ENCODE measurements around the gene CD4.
A peak's percentile ranks its signal among the peaks of the same experiment; 100 is the strongest.

The CD4 gene

GRCh38 chr12:6766651-6767349 lies 22.5 kb upstream of the CD4 start:
- Histone ChIP-seq H3K18ac (ENCODE audit: low read length) (peak overlapping the region; percentile 98), H3K36me3 (ENCODE audit: control insufficient read depth, insufficient read depth, low read length) (peaks cover 5% of the 10 kb centered on the region), H3K79me2 (ENCODE audit: control insufficient read depth, insufficient read depth, low read length) (peaks cover 19% of the 10 kb centered on the region), H3K9ac (ENCODE audit: low read length) (peak overlapping the region; percentile 99), H4K5ac (ENCODE audit: low read length) (no peak overlapping the region), H3K27ac (ENCODE audit: low read depth, low read length) (peak overlapping the region; percentile 90), H2BK120ac (ENCODE audit: low read depth, low read length) (peak overlapping the region; percentile 88), H3K79me1 (ENCODE audit: low read length) (peaks cover 11% of the 10 kb centered on the region), H4K8ac (ENCODE audit: low read depth, low read length) (no peak overlapping the region), H3K56ac (ENCODE audit: low read length) (peak overlapping the region; percentile 99), H3K23ac (ENCODE audit: low read length) (peak overlapping the region; percentile 97), H3K4ac (ENCODE audit: low read depth, low read length) (peak overlapping the region; percentile 97), H2AK5ac (ENCODE audit: low read length) (no peak overlapping the region), H2BK15ac (replicated peaks; ENCODE audit: low read depth) (no peak overlapping the region), H3K4me2 (ENCODE audit: low read length) (peak overlapping the region; percentile 61), H2BK5ac (ENCODE audit: low read length) (no peak overlapping the region), H3K27me3 (ENCODE audit: insufficient read depth, low read length, poor library complexity) (no peaks in the 10 kb centered on the region), H3K4me3 (ENCODE audit: low read length) (peak overlapping the region; percentile 96), H3K4me1 (ENCODE audit: control insufficient read depth, low read depth, low read length) (peaks cover 19% of the 10 kb centered on the region)
- DNase-seq: peak; percentile 80
- WGBS (ENCODE audit: extremely low coverage, insufficient coverage, low lambda C conversion rate): no CpG with 5 or more reads among the region's 88 CpGs

- Histone ChIP-seq H3K79me2 (ENCODE audit: control insufficient read depth, insufficient read depth, low read length) (peaks cover 19% of the 10 kb centered on the region), H3K4me2 (ENCODE audit: low read length) (peak overlapping the region; percentile 99), H2BK5ac (ENCODE audit: low read length) (peak overlapping the region; percentile 65), H4K5ac (ENCODE audit: low read length) (no peak overlapping the region), H3K56ac (ENCODE audit: low read length) (peak overlapping the region; percentile 99), H3K9ac (ENCODE audit: low read length) (peak overlapping the region; percentile 99), H3K23ac (ENCODE audit: low read length) (peak overlapping the region; percentile 100), H2AK5ac (ENCODE audit: low read length) (peak overlapping the region; percentile 98), H3K18ac (ENCODE audit: low read length) (peak overlapping the region; percentile 98), H2BK120ac (ENCODE audit: low read depth, low read length) (no peak overlapping the region), H3K27ac (ENCODE audit: low read depth, low read length) (peak overlapping the region; percentile 90), H2BK15ac (replicated peaks; ENCODE audit: low read depth) (no peak overlapping the region), H3K79me1 (ENCODE audit: low read length) (peaks cover 11% of the 10 kb centered on the region), H3K36me3 (ENCODE audit: control insufficient read depth, insufficient read depth, low read length) (peaks cover 5% of the 10 kb centered on the region), H3K4ac (ENCODE audit: low read depth, low read length) (no peak overlapping the region), H3K27me3 (ENCODE audit: insufficient read depth, low read length, poor library complexity) (no peaks in the 10 kb centered on the region), H3K4me3 (ENCODE audit: low read length) (peak overlapping the region; percentile 97), H3K4me1 (ENCODE audit: control insufficient read depth, low read depth, low read length) (peaks cover 21% of the 10 kb centered on the region), H4K8ac (ENCODE audit: low read depth, low read length) (no peak overlapping the region)
- WGBS (ENCODE audit: extremely low coverage, insufficient coverage, low lambda C conversion rate): no CpG with 5 or more reads among the region's 44 CpGs
- no peak for DNase-seq
Measured at GRCh38 chr12:6767353-6768319, 21.7 kb upstream of the CD4 start.

GRCh38 chr12:6768437-6768914 lies 20.9 kb upstream of the CD4 start:
- H3K9ac ChIP-seq (ENCODE audit: low read length): peak overlapping the region; percentile 99
- H3K36me3 ChIP-seq (ENCODE audit: control insufficient read depth, insufficient read depth, low read length): peaks cover 5% of the 10 kb centered on the region
- H3K23ac ChIP-seq (ENCODE audit: low read length): no peak overlapping the region
- H3K4ac ChIP-seq (ENCODE audit: low read depth, low read length): no peak overlapping the region
- H2BK120ac ChIP-seq (ENCODE audit: low read depth, low read length): no peak overlapping the region
- no peak overlapping the region for H2BK15ac ChIP-seq (replicated peaks; ENCODE audit: low read depth)
- peaks cover 17% of the 10 kb centered on the region for H3K4me1 ChIP-seq (ENCODE audit: control insufficient read depth, low read depth, low read length)
- H4K8ac ChIP-seq (ENCODE audit: low read depth, low read length): no peak overlapping the region
- peak overlapping the region; percentile 99 for H3K4me2 ChIP-seq (ENCODE audit: low read length)
- peaks cover 19% of the 10 kb centered on the region for H3K79me2 ChIP-seq (ENCODE audit: control insufficient read depth, insufficient read depth, low read length)
- H3K79me1 ChIP-seq (ENCODE audit: low read length): peaks cover 11% of the 10 kb centered on the region
- peaks cover 4% of the 10 kb centered on the region for H3K27me3 ChIP-seq (ENCODE audit: insufficient read depth, low read length, poor library complexity)
- H3K4me3 ChIP-seq (ENCODE audit: low read length): peak overlapping the region; percentile 97
- H2AK5ac ChIP-seq (ENCODE audit: low read length): peak overlapping the region; percentile 79
- H2BK5ac ChIP-seq (ENCODE audit: low read length): no peak overlapping the region
- H4K5ac ChIP-seq (ENCODE audit: low read length): no peak overlapping the region
- peak overlapping the region; percentile 99 for H3K56ac ChIP-seq (ENCODE audit: low read length)
- no peak overlapping the region for H3K18ac ChIP-seq (ENCODE audit: low read length)
- no CpG with 5 or more reads among the region's 6 CpGs for WGBS (ENCODE audit: extremely low coverage, insufficient coverage, low lambda C conversion rate)
- H3K27ac ChIP-seq (ENCODE audit: low read depth, low read length): peak overlapping the region; percentile 15
- no peak for DNase-seq

GRCh38 chr12:6768990-6769389 lies 20.3 kb upstream of the CD4 start:
- Histone ChIP-seq H2BK15ac (replicated peaks; ENCODE audit: low read depth) (no peak overlapping the region), H2BK120ac (ENCODE audit: low read depth, low read length) (no peak overlapping the region), H3K79me2 (ENCODE audit: control insufficient read depth, insufficient read depth, low read length) (peaks cover 19% of the 10 kb centered on the region), H4K8ac (ENCODE audit: low read depth, low read length) (no peak overlapping the region), H3K27ac (ENCODE audit: low read depth, low read length) (peak overlapping the region; percentile 10), H3K56ac (ENCODE audit: low read length) (peak overlapping the region; percentile 99), H3K4me2 (ENCODE audit: low read length) (peak overlapping the region; percentile 99), H3K18ac (ENCODE audit: low read length) (no peak overlapping the region), H3K79me1 (ENCODE audit: low read length) (peaks cover 11% of the 10 kb centered on the region), H3K4me3 (ENCODE audit: low read length) (no peak overlapping the region), H3K9ac (ENCODE audit: low read length) (peak overlapping the region; percentile 99), H3K4me1 (ENCODE audit: control insufficient read depth, low read depth, low read length) (peaks cover 13% of the 10 kb centered on the region), H2BK5ac (ENCODE audit: low read length) (no peak overlapping the region), H3K23ac (ENCODE audit: low read length) (no peak overlapping the region), H3K4ac (ENCODE audit: low read depth, low read length) (no peak overlapping the region), H3K36me3 (ENCODE audit: control insufficient read depth, insufficient read depth, low read length) (peaks cover 5% of the 10 kb centered on the region), H2AK5ac (ENCODE audit: low read length) (no peak overlapping the region), H4K5ac (ENCODE audit: low read length) (no peak overlapping the region), H3K27me3 (ENCODE audit: insufficient read depth, low read length, poor library complexity) (peaks cover 4% of the 10 kb centered on the region)
- DNase-seq: peak; percentile 82
- WGBS (ENCODE audit: extremely low coverage, insufficient coverage, low lambda C conversion rate): no CpG with 5 or more reads among the region's 6 CpGs

GRCh38 chr12:6769666-6770065 lies 19.7 kb upstream of the CD4 start:
- H2BK5ac ChIP-seq (ENCODE audit: low read length): no peak overlapping the region
- no peak overlapping the region for H2AK5ac ChIP-seq (ENCODE audit: low read length)
- peaks cover 19% of the 10 kb centered on the region for H3K79me2 ChIP-seq (ENCODE audit: control insufficient read depth, insufficient read depth, low read length)
- no peak overlapping the region for H2BK15ac ChIP-seq (replicated peaks; ENCODE audit: low read depth)
- peak overlapping the region; percentile 13 for H3K9ac ChIP-seq (ENCODE audit: low read length)
- WGBS (ENCODE audit: extremely low coverage, insufficient coverage, low lambda C conversion rate): no CpG with 5 or more reads among the region's 4 CpGs
- H3K56ac ChIP-seq (ENCODE audit: low read length): peak overlapping the region; percentile 54
- DNase-seq: no peak
- peaks cover 5% of the 10 kb centered on the region for H3K36me3 ChIP-seq (ENCODE audit: control insufficient read depth, insufficient read depth, low read length)
- H3K4me1 ChIP-seq (ENCODE audit: control insufficient read depth, low read depth, low read length): peaks cover 13% of the 10 kb centered on the region
- H3K27ac ChIP-seq (ENCODE audit: low read depth, low read length): no peak overlapping the region
- H3K4me2 ChIP-seq (ENCODE audit: low read length): no peak overlapping the region
- H2BK120ac ChIP-seq (ENCODE audit: low read depth, low read length): no peak overlapping the region
- H4K8ac ChIP-seq (ENCODE audit: low read depth, low read length): no peak overlapping the region
- no peak overlapping the region for H3K23ac ChIP-seq (ENCODE audit: low read length)
- H4K5ac ChIP-seq (ENCODE audit: low read length): no peak overlapping the region
- no peak overlapping the region for H3K4ac ChIP-seq (ENCODE audit: low read depth, low read length)
- H3K27me3 ChIP-seq (ENCODE audit: insufficient read depth, low read length, poor library complexity): peaks cover 4% of the 10 kb centered on the region
- H3K4me3 ChIP-seq (ENCODE audit: low read length): no peak overlapping the region
- H3K18ac ChIP-seq (ENCODE audit: low read length): no peak overlapping the region
- H3K79me1 ChIP-seq (ENCODE audit: low read length): peaks cover 11% of the 10 kb centered on the region
